Left hindlimb (tissue), 1 donor: ENCODE results near the gene ITGAL.

Source experiments
- DNase-seq: peaks from one replicate; pipeline ENCODE4 v3.0.0-alpha.2; 2018

The ITGAL gene

DNA sequence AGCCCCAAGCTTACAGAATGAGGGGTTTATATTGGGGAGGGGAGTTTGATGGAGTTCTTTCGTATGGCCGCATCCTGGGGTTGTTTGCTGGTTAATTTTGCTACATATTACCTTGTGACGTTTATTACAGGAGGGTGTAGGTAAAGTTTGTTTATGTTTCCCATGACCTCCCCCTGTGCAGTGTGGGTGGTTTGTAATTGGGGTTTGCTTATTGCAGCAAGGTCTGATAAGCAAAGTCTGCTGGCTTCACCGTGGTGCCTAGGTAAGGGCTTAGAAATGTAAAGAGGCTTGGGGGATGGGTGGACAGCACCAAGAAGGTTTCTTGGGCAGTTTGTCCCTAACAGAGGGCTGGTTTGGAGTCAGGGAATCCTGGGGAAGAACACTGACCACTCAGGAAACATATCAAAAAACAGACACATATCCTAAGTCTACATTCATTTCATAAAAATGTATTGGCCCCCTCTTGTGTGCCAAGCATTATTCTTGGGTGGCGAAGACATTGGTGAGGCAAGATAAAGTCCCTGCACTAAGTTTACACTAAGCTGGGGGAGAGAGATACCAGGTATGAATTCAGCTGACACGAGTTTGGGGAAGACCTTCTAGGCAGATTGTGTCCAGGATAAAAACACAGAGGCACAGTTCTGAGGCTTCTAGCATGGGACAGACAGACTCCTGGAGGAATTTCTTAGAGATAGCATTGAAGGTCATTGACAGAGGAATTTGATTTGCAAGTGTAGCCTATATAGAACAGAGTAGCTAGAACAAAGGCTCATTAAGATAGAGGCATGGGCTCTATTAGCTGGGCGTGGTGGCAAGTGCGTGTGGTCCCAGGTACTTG is 76.1 kb downstream of the ITGAL start:
- DNase-seq, result no peak

GRCh38 chr16:30551781-30552180 is 79.2 kb downstream of the ITGAL start:
- DNase-seq, result no peak

GRCh38 chr16:30552956-30553355 is 80.4 kb downstream of the ITGAL start:
- no peak for DNase-seq

- no peak for DNase-seq
Observed at GRCh38 chr16:30553393-30553899, 80.9 kb downstream of the ITGAL start.

DNA sequence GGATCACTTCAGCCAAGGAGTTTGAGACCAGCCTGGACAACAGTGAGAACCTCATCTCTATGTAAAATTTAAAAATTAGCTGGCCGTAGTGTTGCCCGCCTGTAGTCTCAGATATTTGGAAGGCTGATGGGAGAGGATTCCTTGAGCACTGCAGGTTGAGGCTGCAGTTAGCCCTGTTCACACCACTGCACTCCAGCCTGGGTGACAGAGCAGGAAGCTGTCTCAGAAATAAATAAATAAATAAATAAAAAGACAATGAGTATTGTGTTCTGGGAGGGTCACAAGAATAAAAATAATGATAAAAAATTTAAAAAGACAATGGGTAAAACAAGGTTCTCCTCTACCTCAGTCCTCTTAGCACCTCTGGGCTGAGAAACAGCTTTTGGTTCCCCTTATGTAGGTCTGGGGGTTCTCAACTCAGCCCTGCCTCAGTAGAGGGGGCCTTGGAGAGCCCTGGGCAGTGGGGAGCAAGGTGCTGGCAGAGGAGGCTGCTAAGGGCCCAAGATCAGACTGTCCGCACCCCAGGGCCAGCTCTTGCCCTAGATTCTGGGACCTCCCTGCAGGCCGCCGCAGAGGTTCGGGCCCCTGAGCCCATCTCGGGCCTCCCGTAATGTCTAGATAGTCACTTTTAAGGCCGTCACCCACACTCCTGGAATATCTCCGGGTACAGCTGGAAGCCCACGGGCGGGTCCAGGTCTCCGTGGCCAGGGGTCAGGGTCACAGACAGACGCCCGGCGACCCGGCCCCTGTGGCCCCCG is 82.2 kb downstream of the ITGAL start:
- DNase-seq, result no peak

- no peak for DNase-seq
Observed at GRCh38 chr16:30555315-30556124, 83.0 kb downstream of the ITGAL start.

DNA sequence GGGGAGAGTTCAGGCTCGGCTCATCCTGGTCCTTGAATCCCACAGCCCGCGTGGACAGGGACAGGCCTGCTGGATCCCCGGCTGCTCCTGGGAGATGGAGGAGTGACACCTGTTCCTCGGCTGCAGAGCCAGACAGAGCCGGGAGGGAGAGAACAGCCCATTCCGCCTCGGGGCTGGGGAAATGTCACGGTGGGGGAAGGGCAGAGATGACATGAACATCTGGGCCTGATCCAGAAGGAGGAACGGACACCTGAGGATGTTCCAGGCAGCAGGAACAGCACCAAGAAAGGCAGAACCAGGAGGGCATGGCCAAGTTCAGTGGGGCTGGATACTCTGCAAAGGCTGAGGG is 83.6 kb downstream of the ITGAL start:
- DNase-seq, result no peak

DNA sequence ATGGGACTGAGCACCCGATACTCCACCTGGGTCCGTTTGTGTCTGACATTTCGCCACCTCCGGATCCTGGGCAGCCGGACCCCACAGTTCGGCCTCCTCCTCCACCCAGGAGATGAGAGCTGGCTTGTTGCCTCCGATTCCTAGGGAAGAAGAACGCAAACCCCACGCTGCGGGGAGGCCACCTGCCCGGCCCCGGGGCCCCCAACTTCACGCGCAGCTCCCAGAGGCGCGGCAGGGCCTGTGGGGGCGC is 85.1 kb downstream of the ITGAL start:
- no peak for DNase-seq

- DNase-seq, result peak; percentile 98
Observed at GRCh38 chr16:30557957-30558788, 85.6 kb downstream of the ITGAL start, which contains the start of gene ZNF764. Gene ZNF764 (minus strand): TSS chr16:30558374. CDS start chr16:30558182, 192 bp downstream.

DNA sequence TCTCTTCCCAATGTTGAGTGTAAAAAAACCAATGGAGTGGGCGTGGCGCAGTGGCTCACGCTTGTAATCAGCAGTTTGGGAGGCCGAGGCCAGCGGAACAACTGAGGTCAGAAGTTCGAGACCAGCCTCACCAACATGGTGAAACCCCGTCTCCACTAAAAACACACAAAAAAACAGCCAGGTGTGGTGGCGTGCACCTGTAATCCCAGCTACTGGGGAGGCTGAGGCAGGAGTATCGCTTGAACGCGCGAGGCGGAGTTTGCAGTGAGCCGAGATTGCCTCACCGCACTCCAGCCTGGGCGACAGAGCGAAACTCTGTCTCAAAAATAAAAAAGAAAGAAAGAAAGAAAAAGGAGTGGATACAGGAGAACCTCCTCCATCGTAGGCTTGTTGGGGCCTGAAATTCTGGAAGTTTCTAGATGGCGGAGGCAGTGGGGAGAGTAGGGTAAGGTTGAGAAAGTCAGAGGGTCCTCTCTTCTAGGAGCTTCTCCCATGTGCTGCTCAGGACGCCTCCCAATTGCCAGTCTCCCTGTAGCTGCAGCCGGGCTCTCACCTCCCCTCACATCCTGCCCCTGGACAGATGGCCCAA is 86.3 kb downstream of the ITGAL start:
- no peak for DNase-seq

DNA sequence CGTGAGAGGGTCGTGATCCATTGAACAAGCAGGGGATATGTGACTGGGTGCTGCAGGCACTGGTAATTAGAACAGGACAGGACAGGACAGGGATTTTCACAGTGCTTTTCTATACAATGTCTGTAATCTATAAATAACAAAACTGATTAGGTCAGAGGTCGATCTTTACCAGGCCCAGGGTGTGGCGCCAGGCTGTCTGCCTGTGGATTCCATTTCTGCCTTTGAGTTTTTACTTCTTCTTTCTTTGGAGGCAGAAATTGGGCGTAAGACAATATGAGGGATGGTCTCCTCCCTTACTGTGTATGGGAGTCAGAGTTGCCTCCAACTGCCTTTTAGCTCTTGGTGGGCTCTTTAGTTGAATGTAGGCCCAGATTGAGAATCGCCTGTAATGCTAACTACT is 87.1 kb downstream of the ITGAL start:
- DNase-seq, result no peak

GRCh38 chr16:30561089-30561816 is 88.7 kb downstream of the ITGAL start:
- DNase-seq, result no peak

DNA sequence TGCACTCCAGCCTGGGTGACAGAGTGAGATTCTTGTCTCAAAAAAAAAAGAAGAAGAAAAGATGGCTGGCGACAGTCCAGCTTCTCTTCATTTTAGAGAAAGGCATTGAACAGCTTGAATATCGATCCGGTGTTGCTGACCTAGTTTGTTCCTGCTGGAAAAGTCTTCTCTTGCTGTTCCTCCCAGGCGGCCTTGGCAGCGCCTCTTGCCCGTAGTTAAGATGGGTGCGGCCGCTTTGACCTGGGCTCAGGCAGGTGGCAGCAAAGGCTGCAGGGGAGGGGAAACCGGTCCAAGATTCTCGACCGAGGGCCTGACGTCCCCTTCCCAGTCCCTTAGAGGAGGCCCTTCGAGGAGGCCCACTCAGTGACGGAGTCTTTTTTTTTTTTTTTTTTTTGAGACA is 89.5 kb downstream of the ITGAL start:
- no peak for DNase-seq

DNA sequence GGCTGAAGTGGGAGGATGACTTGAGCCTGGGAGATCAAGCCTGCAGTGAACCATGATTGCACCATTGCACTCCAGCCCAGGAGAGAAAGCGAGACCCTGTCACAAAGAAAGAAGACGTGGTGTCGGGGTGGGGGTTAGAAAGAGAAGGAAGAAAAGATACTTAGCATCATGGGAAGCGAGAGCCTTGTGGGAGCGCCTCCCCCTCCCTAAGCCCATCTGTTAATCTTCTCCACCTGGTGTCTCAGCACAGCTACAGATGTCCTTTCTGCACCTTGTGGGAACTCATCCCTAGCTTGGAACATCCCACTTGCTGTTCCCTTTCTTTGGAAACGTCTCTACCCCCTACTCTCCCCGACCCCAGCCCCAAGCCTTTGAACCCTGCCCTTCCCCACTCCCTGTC is 93.0 kb downstream of the ITGAL start:
- DNase-seq, result no peak

GRCh38 chr16:30565984-30566383 is 93.4 kb downstream of the ITGAL start:
- no peak for DNase-seq

DNA sequence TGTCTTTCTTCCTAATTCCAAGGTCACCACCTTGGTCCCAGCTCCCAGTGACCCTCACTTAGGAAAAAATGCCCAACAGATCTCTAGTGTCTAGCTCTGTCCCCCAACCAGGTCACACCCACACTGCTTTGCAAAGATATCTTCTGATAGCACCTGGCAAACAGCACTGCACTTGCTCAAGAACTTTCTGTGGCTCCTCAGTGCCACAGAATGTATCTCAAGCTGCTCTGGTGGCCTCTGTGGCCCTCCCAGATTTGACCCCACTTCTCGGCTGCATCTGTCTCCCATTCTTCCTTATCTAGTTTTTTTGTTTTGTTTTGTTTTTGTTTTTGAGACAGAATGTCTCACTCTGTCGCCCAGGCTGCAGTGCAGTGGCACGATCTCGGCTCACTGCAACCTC is 94.0 kb downstream of the ITGAL start:
- DNase-seq, result no peak

GRCh38 chr16:30567160-30567990 is 94.8 kb downstream of the ITGAL start:
- no peak for DNase-seq

DNA sequence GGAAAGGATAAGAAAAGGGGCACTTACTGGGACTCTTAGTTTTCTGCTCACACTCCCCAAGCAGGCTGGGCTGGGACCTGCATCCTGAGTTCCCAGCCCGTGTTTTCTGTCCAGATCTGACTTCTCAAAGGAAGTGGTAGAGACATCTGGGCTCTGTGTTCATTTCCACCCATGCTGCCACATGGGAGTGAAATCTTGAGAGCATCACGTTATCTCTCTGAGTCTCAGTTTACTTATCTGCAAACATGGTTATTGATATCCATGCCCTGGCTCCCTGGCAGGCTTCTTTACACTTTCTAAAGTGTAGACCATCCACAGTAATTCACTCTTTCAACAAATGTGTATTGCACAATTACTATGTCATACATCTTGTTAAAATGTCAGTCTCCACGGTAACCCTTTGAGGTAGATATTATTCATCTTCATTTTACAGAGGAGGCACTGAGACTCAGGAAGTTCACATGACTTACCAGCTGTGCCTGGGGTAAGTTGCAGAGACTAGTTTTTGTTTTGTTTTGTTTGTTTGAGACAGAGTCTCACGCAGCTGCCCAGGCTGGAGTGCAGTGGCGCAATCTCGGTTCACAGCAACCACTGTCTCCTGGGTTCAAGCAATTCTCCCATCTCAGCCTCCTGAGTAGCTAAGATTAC is 95.6 kb downstream of the ITGAL start:
- no peak for DNase-seq

DNA sequence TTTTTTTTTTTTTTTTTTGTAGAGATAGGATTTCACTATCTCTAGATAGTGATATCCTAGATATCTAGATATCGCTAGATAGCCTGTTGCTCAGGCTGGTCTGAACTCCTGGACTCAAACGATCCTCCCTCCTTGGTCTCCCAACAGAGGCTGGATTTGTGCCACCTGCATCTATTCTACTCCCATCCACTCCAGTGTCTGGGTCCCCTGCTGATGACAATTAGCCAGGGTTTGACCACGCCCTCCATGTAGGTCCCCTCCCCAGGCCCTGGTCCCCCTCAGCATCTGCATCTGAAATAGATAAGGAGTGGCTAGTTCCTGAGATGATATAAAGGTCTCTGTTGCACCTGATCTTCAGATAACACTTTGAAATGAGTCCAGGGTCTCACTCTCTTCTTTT is 96.7 kb downstream of the ITGAL start:
- no peak for DNase-seq
